Islet precursor cell (in vitro differentiated cells): Measurements from ENCODE around the gene ANO6.
"Not testable (repeated sequence)": the region's sequence is repeated elsewhere in the genome, so short reads cannot be mapped to it uniquely, and the experiment has no call there.

Source experiments
- DNase-seq: peaks from one replicate; pipeline ENCODE4 v3.0.0-alpha.2; 2018

ANO6 gene

GRCh38 chr12:45215419-45216229, at the start of gene ANO6:
TSS of gene ANO6 (plus strand) at chr12:45216095. CDS start at chr12:45216322, 227 bp downstream.
- peak; percentile 99 for DNase-seq

- DNase-seq = no peak
Measured at GRCh38 chr12:45168976-45169375, 46.9 kb upstream of the ANO6 start.

GRCh38 chr12:45170456-45171042, 45.3 kb upstream of the ANO6 start:
- peak; percentile 87 for DNase-seq

- not testable (repeated sequence) for DNase-seq
Measured at GRCh38 chr12:45173293-45173692, 42.6 kb upstream of the ANO6 start.

GRCh38 chr12:45174595-45174994, 41.3 kb upstream of the ANO6 start:
- DNase-seq = no peak

GRCh38 chr12:45178771-45179170, 37.1 kb upstream of the ANO6 start:
- DNase-seq = no peak

GRCh38 chr12:45182511-45182910, 33.4 kb upstream of the ANO6 start:
- no peak for DNase-seq

GRCh38 chr12:45183246-45183645, 32.6 kb upstream of the ANO6 start:
- DNase-seq = no peak

GRCh38 chr12:45184147-45184963, 31.5 kb upstream of the ANO6 start:
- DNase-seq = no peak

GRCh38 chr12:45186762-45187161, 29.1 kb upstream of the ANO6 start:
- DNase-seq = no peak

GRCh38 chr12:45189766-45190403, 26.0 kb upstream of the ANO6 start:
- no peak for DNase-seq

GRCh38 chr12:45191239-45191638, 24.7 kb upstream of the ANO6 start:
- no peak for DNase-seq

GRCh38 chr12:45192707-45193106, 23.2 kb upstream of the ANO6 start:
- no peak for DNase-seq

GRCh38 chr12:45200491-45201043, 15.3 kb upstream of the ANO6 start:
- DNase-seq = no peak

GRCh38 chr12:45203767-45204166, 12.1 kb upstream of the ANO6 start:
- no peak for DNase-seq

- no peak for DNase-seq
Measured at GRCh38 chr12:45204757-45205156, 11.1 kb upstream of the ANO6 start.

- no peak for DNase-seq
Measured at GRCh38 chr12:45205165-45205825, 10.6 kb upstream of the ANO6 start.

GRCh38 chr12:45208604-45209487, 7.0 kb upstream of the ANO6 start:
- no peak for DNase-seq

- DNase-seq = no peak
Measured at GRCh38 chr12:45209784-45210183, 6.1 kb upstream of the ANO6 start.

GRCh38 chr12:45212064-45212463, 3.8 kb upstream of the ANO6 start:
- no peak for DNase-seq

- DNase-seq = no peak
Measured at GRCh38 chr12:45213107-45213506, 2.8 kb upstream of the ANO6 start.
